ENCODE measurements around the gene COMP.
"Not testable (repeated sequence)": the region's sequence is repeated elsewhere in the genome, so short reads cannot be mapped to it uniquely, and the experiment has no call there.

Gene COMP

DNA sequence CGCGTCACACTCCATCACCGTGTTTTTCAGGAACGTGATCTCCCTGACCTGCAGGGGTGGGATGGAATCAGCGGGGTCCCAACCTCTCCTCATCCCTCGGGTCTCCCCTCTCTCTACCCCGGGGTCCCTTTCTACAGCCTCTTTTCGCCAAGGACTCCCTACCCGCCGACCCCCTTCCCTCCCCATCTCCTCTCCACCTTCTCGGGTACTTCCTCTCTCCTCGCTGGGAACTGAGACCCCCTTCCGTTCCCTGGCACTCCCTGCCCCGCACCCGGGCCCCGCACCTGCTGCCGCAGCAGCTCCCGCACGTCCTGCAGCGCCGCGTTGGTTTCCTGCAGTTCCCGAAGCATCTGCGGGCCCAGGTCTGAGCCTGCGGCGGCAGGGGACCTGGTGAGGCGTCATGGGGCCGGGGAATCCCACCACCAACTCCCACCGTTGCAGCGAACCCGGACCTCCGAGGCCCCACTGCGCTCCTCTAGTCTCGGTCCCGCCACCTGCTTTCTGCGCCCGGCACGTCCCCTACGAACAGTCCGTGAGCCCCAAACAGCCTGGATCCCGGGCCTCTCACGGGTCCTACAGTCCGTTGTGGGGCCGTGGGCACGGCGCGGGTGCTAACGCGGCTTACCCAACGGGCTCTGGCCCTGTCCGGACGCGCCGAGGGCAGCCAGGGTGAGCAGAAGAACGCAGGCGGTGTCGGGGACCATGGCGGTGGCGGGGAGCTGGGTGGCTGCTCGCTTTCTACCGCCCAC is at the start of gene COMP:
COMP (minus strand) TSS at position 740 of the 749 bp plus-strand sequence; CDS start at position 704, 36 bp downstream.
- DNase-seq (ENCODE audit: low spot score): peak; percentile 58

DNA sequence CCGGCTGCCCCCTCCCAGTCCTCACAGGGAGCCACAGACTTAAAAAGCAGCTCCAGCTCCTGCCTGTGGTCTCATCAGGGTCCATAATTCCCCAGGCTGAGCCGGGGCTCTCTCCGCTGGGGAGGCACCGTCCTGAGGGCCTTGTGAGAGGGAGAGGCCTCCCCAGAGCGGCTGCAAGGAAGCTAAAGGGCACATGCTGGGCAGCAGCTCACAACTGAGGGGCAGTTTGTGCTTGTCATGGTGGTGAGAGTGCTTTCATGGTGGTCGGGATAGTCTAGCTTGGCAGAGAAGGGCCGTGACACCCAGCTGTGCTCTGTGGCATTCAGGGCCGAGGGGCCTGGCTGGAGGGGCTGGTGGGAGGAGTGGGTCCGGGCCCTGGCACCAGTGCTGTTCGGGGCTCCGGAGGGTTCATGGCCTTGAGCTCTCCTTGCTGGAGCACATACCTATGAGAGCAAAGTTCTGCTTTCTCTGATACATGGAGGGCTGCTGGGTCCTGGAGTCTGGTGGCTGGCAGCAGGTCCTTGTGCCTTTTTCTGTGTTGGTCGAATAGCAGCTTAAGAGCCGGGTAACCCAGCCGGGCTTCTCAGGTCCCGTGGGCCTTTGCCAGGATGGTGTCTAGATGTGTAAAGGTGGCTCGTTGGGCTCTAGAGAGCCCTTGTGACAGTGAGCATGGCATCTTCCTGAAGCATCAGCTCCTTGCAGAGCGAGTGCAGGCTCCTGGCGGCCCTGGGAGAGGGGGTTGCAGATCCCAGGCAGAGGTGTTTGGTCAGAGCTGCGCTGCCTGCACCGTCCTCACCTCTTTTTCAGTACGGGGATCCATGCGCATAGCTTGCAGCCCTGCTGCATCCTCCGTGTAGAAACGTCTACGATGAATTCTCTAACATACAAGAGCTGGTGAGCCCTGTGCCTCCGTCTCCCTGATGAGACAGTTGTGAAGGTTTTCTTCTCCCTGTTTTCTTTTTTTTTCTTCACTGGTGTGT is 49.5 kb upstream of the COMP start:
- DNase-seq (ENCODE audit: low spot score): no peak

DNA sequence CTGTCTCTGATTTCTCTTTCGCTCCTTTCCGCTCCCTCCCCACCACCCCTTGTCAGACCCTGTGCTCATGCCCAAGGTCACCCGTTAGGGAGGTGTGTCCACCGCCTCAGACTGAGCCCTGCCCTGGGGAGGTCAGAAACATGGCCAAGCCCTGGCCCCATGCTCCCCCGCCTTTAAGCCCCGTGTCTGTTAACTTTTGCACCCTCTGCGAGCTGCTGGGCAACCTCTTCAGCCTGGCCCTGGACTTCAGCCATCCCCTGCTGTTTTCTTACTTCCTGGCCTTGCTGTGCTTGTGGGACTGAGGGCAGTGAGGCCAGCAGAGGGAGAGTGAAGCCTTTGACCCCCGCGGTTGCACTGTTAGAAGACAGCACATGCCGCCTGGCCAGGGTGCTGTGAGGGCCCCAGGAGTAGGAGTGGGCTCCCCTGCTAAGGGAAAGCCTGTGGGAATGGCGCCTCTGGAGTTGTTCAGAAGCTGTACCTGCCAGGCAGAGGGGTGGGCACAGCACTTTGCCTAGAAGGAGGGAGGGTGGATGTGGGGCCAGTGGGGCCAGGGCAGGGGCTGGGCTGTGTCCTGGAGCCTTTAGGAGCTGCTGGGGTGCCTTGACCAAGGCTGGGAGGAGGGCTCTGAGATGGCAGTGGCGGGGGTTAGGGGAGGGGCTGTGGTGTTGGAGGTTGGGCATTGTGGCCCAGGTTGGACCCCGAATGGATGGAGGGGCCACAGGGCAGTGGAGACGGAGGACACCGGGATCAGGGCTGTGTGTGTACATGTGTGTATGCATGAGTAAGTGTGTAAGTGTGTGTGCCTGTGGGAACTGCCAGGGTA is 48.6 kb upstream of the COMP start:
- DNase-seq (ENCODE audit: low spot score): no peak

DNA sequence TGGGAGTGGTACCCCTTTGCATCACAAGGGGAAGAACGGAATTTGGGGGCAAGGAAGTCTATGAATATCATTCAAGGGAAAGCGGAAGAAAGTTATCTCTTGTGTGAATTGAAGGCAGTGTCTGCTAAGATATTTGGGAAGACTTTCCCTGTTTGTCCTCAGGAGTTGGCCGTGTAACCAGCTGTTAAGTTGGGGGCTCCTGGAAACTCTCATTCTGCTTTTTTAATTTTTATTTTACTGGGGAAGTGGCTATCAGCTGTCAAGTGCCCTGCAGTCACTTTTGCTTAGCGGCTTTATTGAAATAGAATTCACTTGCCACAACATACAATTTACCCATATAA is 43.5 kb upstream of the COMP start:
- DNase-seq (ENCODE audit: low spot score): no peak

DNA sequence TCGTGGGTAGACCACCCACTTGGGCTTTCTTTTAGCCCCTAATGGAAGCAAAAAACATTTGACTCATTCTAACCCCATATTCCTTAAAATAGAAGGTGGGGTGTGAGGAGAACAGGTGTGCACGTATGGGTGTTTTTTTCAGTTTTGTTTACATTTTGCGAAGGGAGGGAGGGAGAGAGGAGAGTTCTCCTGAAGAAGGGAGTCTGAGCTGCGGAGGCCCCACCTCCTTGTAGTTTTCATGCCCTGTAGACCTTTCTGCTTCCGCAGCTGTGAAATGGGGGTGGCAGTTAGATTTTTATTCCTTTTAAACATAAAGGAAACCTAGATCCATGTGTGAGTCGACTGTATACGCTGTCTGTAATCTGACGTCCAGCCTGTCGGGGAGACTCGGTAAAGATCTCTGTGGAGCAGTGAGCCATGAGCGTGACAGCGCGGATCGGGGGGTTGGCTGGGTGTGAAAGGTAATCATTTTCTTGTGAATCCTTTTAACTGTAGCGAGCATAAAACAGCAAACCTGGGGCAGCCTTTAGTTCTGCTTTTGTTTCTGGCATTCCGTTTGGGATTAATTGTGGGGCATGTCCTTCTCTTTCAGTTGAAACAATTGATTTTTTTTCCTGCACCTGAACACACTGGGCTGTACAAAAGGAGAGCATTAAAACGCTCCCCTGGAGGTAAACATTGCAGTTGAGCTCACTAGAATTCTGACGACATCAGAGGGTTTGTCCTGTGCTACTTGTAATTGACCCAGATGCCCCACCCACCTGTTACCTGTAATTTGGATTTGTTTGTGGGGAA is 42.9 kb upstream of the COMP start:
- DNase-seq (ENCODE audit: low spot score): no peak

DNA sequence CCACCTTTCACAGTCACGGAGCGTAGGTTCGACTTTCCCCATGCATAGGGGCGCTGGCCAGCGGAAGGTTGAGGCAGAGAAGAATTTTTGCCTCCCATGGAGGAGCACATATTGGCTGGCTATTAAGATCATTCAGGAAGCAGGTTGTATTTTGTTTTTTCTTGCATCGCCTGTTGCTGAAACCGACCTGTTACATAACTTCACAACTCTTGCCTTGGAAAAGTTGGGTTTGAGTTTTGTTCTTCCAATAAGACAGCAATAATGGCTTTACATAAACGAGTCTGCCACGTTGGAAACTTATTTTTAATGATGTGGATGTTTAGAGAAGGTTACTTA is 42.0 kb upstream of the COMP start:
- no peak for DNase-seq (ENCODE audit: low spot score)

DNA sequence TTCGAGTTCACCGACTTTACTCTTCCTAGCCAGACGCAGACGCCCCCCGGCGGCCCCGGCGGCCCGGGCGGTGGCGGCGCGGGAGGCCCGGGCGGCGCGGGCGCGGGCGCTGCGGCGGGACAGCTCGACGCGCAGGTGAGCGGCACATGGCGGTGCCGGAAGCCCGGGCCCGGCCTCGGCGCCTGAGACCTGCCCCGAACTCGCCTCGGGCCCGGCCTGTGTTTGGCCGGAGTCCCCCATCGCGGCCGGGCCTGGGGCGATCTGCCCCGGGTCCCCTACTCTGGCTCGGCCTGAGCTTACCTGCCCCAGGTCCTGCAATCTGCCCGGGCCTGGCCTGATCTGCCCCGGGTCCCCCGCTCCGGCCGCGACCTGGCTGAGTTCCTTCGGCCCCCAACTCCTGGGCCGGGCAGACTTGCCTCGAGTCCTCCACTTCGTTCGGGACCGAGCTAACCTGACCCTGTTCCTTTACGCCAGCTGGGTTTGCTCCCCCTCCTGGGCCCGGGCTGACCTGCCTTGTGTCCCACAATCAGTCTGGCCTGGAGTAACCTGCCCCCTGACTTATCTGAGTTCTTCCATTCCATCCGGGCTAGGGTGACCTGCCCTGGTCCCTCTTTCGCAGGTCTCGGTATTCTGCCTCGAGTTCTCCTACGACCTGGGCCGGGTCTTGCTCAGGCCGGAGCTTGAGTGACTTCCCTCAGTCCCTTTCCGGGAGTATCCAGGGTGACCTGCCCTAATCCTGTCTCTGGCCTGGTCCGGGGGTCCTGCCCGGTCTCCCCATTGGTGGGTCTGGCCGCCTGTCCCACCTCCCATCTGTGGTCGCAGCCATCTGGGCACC is 41.4 kb upstream of the COMP start:
- DNase-seq (ENCODE audit: low spot score): peak; percentile 69

DNA sequence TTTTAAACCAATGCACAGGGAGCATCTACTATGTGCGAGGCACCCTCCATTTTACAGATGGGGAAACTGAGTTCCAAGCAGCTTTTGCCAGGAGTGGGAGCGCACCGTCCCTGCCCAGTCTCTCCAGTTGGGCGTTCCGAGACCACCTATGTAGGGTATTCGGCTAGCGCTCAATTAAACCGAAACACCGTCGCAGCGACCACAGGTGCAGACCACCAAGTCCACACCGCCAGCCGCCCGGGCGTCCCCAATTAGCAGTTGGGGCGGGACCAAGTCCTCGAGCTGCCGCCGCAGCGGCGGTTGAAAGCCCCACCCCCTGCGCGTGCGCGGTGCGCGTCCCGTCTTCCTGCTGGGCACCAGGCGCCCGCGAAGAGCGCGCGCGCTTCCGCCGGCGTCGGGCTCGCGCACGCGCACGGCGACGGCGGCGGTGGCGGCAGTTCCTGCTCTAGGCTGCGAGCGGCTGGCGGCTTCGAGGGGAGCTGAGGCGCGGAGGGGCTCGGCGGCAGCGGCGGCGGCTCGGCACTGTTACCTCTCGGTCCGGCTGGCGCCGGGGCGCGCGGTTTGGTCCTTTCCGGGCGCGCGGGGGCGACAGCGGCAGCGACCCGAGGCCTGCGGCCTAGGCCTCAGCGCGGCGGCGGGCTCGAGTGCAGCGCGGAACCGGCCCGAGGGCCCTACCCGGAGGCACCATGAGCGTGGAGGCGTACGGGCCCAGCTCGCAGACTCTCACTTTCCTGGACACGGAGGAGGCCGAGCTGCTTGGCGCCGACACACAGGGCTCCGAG is 40.6 kb upstream of the COMP start, which contains the start of gene UPF1:
UPF1 (plus strand) TSS at position 436 of the 782 bp plus-strand sequence; CDS start at position 687, 251 bp downstream.
- peak; percentile 96 for DNase-seq (ENCODE audit: low spot score)

DNA sequence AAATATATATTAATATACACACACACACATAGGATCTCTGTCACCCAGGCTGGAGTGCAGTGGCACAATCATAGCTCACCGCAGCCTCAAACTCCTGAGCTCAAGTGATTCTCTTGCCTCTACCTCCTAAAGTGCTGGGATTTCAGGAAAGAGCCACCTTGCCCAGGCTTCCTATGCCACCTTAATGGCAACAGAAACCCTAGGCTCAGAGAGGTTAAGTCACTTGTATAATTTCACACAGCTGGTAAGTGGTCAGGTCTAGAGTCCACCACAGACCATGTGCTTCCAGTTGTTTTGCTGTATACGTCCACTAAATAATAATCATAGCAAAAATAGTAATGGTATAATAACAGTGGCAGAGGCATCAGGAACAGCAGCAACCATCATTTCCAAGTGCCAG is 39.4 kb upstream of the COMP start:
- no peak for DNase-seq (ENCODE audit: low spot score)

DNA sequence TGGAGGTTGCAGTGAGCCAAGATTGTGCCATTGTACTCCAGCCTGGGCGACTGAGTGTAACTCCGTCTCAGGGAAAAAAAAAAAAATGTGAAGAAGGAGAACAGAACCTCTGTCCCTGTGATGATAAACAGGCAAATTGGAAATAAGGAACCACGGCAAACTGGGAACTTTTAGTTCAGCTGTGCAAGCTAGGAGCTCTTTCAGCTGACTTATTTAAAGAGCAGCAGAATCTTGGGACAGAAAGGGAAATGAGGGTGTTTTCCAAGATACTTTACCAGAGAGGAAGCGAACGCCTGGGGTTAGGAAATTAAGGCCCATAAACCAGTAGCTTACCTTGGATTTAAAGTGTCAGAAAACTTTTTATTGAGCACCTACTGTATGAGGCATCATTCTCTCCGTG is 37.7 kb upstream of the COMP start:
- DNase-seq (ENCODE audit: low spot score): no peak

DNA sequence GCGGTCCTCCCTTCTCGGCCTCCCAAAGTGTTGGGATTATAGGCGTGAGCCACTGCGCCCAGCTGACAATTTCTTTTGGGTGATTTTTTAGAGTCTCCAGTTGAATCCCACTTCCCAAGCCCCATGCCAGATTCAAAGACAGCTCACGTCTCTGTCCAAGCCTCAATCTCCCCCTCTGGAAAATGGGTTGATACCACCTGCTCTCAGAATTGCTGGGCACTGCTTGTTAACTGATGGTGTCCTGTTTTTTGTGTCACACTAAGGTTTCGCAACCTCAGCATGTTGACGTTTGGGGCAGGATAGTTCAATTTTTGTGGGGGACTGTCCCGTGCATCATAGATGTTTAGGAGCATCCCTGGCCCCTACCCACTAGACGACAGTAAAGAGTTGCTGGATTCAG is 26.5 kb upstream of the COMP start:
- no peak for DNase-seq (ENCODE audit: low spot score)

DNA sequence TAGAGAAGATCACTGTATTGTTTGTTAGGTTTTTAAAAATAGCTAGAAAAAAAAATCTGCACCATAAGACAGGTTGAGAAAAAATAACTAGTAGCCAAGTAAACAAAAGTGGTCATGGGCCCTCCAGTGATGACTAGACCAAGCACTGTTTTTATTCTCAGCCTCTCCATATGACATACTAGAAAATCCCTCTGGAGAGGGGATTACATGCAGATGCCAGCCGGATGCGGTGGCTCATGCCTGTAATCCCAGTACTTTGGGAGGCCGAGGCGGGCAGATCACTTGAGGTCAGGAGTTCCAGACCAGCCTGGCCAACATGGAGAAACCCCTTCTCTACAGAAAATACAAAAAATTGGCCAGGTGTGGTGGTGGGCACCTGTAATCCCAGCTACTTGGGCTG is 25.5 kb upstream of the COMP start:
- DNase-seq (ENCODE audit: low spot score): not testable (repeated sequence)

DNA sequence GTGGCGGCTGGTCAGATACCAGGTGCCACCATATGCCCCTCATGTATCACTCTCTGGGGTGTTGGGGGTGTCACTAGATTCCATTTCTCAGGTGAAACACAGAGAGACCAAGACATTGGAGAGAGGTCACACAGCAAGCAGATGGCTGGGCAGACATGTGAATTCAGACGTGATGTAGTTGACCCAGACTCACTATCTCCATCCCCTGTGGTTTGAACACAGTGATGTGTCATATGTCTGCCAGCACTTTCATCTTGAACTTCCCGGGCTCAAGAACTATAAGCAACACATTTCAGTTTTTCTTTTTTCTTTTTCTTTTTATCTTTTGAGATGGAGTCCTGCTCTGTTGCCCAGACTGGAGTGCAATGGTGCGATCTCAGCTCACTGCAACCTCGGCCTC is 24.6 kb upstream of the COMP start:
- no peak for DNase-seq (ENCODE audit: low spot score)

DNA sequence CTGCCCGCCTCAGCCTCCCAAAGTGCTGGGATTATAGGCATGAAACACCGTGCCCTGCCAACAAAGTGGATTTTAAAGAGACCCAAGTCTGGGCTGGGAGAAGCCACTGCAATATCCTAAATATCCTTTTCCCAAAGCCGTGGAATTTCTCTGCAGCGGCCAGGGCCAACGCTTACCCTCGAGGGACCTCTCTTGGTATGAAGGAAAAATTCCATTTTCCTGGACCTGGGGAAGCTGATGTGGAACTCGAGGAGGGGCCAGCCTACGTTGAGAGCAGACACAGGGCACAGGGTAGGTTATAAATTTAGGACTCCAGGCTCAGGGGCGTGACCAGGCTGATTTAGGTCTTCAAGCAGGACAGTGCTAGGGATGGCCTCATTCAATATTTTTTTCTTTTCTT is 23.0 kb upstream of the COMP start:
- DNase-seq (ENCODE audit: low spot score): no peak

DNA sequence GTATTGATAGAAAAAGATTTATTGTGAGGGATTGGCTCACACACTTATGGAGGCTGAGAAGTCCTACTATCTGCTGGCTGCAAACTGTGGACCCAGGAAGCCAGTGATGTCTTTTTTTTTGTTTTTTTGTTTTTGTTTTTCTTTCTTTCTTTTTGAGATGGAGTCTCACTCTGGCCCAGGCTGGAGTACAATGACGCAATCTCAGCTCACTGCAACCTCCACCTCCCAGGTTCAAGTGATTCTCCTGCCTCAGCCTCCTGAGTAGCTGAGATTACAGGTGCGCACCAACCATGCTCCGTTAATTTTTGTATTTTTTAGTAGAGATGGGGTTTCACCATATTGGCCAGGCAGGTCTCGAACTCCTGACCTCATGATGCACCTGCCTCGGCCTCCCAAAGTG is 20.5 kb upstream of the COMP start:
- DNase-seq (ENCODE audit: low spot score): not testable (repeated sequence)

DNA sequence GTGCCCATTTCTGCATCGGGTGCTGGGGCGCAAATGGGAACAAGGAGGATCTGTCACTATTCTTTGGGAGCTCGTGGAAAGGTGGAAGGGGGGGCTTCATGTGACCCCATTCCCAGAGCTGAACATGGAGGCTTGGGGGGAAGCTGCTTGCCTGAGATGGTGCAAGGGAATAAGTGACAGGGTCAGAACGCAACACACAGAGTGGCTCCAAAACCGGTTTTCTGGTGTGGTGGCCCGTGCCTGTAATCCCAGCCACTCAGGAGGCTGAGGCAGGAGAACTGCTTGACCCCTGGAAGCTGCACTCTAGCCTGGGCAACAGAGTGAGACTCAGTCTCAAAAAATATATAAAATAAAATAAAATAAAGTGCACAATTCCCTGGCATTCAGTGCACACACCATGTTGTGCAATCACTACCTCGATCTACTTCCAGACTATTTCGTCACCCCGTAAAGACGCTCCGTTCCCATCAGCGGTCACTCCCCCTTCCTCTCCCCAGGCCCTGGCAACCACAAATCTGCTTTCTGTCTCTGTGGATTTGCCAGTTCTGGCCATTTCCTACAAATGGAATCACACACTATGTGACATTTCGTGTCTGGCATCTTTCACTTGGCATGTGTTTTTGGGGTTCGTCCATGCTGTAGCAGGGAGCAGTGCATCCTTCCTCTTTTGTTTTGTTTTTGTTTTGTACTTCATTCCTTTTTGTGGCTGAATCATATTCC is 18.2 kb upstream of the COMP start:
- no peak for DNase-seq (ENCODE audit: low spot score)

DNA sequence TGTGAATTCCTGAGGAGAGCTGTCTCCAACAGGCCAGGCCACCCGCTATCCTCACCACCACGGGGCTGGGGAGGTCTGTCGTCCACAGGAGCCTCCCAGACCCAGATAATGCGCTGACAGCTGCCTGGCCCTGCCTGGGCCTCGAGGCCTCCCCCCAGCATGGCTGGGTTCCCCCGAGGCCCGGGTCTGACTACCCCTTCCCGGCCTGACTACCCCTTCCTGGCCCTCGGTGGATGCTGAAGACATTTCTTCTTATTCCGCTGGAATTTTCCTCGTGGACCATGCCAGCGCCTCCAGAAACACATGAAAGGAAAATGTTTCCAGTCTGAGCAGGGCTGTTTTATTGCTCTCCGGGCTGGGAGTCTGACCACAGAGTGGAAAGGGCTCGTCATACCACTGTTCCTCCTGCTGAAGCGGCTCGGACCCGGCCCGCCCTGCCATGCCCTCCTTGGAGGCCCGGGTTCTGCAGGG is 16.8 kb upstream of the COMP start:
- no peak for DNase-seq (ENCODE audit: low spot score)

DNA sequence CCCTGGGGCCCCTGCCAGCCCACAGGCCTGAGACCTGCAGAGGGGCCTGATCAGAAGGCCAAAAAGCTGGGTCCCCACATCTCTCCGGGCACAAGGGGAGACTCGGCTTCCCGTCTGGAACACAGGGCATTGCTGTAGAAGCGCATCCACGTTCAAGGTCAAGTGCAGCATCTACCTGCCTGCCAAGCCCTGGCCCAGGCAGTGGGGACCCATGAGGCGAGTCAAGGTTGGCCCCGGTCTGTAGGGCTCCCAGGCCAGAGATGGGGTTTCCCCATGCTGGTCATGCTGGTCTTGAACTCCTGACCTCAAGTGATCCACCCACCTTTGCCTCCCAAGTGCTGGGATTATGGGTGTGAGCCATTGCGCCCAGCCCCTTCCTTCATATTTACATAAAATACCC is 13.5 kb upstream of the COMP start:
- DNase-seq (ENCODE audit: low spot score): no peak

DNA sequence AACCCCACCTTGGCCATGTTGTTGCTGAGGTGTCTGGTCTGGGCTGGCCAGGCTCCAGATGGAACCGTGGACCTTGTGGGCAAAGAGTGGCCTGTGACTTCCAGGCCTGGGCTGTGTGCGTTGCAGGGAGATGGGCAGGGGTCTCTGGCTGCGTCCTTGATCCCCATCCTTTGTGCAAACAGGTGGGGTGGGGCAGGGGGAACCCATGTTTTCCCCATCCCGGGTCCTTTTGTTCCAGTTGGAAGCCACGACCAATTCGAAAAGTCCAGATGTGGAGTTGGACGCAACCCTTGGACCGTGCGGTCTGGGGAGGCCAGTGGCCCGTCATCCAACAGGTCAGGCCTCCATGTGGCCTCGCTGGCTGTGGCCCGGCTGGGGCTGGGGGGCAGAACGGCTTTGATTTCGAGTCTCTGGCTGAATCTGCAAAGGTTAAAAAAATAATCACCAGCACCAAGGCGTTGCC is 13.1 kb upstream of the COMP start:
- no peak for DNase-seq (ENCODE audit: low spot score)
